ENCODE data around the gene EIPR1.
"Not testable (repeated sequence)": the region's sequence is repeated elsewhere in the genome, so short reads cannot be mapped to it uniquely, and the experiment has no call there.

EIPR1 gene

GRCh38 chr2:3289971-3290370 lies 87.6 kb downstream of the EIPR1 start:
- no peak for DNase-seq (ENCODE audit: low read depth in 2 of 3, low spot score in 1 of 3)

GRCh38 chr2:3289526-3289925 lies 88.1 kb downstream of the EIPR1 start:
- no peak for DNase-seq (ENCODE audit: low read depth in 2 of 3, low spot score in 1 of 3)

DNA sequence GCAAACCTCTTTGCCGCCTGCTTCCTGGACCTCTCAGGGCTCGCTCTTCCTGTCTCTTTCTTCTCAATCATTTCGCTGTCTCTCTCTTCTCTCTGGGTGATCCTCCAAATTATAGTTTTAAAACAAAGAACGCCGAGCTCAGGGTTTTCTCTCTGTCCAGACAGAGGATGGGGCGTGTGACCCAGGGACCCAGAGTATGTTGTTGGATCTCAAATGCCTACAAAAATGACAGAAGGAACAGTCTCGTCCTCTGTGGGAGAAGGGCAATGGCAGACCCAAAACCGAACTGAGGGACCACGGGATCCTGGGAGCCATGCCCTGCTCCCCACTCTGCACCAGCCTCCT lies 88.5 kb downstream of the EIPR1 start:
- no peak for DNase-seq (ENCODE audit: low read depth in 2 of 3, low spot score in 1 of 3)

GRCh38 chr2:3288470-3289170 lies 89.0 kb downstream of the EIPR1 start:
- no peak for DNase-seq (ENCODE audit: low read depth in 2 of 3, low spot score in 1 of 3)

DNA sequence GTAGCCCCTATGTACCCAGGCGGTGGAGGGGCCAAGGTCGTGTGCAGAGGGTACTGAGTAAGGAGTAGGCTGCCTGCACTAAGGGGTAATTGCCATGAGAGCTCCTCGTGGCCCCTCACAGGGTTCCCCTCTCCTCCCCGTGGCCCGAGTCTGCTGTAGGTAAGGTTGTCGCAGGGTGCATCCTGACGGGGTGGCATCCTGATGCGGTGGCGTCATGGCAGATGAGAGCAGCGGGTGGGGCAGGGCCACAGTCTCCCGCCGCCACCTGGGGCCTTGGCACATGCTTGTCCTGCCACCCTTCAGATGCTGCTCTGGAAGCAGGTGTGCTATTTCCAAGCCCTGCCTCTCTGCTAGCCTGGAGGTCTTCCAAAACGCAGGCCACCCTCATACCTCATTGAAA lies 89.7 kb downstream of the EIPR1 start:
- no peak for DNase-seq (ENCODE audit: low read depth in 2 of 3, low spot score in 1 of 3)

DNA sequence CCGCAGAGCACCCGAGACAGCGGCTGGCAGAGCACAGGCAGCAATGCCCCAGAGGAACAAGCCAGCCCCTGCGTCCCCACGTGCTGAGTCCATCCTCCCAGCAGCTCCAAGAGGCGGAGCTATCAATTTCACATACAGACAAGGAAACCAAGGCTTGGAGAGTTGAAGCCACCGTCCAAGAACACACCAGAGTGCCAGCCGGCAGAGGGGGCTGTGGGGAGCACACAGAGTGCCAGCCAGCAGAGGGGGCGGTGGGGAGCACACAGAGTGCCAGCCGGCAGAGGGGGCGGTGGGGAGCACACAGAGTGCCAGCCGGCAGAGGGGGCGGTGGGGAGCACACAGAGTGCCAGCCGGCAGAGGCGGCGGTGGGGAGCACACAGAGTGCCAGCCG lies 91.0 kb downstream of the EIPR1 start:
- DNase-seq (ENCODE audit: low read depth in 2 of 3, low spot score in 1 of 3), result not testable (repeated sequence)

DNA sequence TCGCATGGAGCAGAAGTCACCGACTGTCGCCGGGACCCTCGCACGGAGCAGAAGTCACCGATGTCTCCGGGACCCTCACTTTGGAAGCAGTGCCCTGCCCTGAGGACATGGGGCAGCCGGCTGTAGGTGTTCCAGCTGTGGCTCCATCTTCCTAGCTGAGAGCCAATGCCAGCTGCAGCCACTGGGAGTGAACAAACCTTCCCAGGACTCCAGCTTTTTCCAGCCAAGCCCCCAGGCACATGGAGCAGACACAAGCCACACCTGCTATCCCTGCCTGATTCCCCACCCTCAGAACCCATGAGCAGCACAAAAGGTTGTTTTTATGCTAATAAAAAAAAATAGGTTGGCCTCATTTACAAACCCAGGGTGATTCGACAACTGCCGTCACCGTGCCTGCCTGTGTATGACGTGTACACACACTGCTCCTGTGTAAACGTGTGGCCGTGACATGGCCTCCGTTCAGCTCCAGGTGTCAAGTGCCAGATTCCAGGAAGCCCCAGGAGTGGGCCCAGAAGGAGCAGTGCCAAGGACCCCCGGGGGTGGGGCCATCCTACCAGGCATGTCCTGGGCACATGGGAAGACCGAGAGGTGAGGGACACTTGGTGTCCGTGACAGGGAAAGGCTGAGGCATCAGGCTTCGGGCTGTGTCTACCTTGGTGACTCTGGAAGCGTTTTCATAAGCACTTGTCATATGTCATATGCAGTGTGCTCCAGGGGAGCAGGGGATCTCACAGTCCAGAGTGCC lies 91.5 kb downstream of the EIPR1 start:
- no peak for DNase-seq (ENCODE audit: low read depth in 2 of 3, low spot score in 1 of 3)

DNA sequence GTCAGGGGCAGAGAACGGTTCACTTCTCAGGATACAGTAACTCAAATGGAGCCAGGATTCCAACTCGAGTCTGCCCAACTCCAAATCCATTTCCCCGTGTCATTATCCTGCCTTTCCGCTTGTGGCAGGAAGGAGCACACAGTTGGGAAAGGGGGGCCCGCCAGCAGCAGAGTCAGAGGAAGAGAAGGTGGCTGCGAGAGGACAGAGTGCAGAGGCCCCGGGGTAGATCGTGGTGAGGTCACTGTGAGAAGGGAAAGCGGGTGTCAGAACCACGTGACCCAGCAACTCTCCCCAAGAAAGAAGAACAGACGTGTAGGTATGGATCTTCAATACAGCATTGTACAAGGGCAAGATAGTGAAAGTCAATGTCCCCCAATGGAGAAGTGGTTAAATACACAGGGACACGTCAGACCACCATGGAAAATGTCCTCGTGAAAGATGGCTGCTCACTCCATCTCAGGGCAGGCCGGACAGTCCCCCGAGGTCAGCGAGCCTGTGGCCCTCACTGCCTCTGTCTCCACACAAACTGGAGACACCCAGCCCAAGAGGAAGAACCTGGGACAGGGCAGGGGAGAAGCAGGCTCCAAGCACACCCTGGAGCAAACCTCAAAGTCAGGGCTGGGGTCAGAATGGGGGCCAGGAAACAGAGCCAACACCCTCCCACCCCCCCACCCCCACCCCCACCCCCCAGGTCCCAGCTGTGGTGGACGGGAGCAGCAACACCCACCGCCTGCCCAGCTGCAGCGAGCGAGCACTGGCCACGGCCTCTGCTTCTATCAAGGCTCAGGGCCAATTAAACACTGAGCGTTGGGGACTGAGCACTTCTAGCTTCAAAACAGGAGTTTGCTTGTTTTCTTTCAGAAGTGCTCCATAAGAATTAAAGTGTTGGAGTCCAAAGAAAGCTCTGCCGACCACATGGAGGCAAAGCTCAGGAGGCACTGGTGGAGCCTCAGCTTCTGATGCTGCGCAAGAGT lies 92.7 kb downstream of the EIPR1 start:
- DNase-seq (ENCODE audit: low read depth in 2 of 3, low spot score in 1 of 3), result no peak

DNA sequence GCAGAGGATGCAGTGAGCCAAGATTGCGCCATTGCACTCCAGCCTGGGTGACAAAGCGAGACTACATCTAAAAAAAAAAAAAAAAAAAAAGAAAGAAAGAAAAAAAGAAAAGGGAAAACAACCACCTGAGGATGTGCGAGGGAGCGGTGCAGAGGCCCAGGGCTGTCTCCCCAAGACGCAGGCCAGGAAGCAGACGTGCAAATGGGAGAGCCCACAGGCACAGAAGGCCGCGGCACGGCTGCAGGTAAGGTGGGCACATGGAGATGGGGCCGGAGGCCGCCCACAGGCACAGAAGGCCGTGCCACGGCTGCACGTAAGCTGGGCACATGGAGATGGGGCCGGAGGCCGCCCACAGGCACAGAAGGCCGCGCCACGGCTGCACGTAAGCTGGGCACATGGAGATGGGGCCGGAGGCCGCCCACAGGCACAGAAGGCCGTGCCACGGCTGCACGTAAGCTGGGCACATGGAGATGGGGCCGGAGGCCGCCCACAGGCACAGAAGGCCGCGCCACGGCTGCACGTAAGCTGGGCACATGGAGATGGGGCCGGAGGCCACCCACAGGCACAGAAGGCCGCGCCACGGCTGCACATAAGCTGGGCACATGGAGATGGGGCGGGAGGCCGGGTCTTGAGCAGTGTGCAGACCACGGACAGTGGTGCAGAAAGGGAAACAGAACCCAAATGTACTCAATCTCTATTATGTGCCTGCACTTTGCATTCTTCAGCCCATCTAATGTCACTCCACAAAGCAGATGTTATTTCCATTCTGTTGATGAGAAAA lies 93.6 kb downstream of the EIPR1 start:
- not testable (repeated sequence) for DNase-seq (ENCODE audit: low read depth in 2 of 3, low spot score in 1 of 3)

- no peak for DNase-seq (ENCODE audit: low read depth in 2 of 3, low spot score in 1 of 3)
These were observed 94.4 kb downstream of the EIPR1 start for GRCh38 chr2:3283206-3283605.

GRCh38 chr2:3282056-3282998 lies 95.3 kb downstream of the EIPR1 start:
- no peak for DNase-seq (ENCODE audit: low read depth in 2 of 3, low spot score in 1 of 3)

GRCh38 chr2:3280683-3281520 lies 96.7 kb downstream of the EIPR1 start:
- no peak for DNase-seq (ENCODE audit: low read depth in 2 of 3, low spot score in 1 of 3)

- DNase-seq (ENCODE audit: low read depth in 2 of 3, low spot score in 1 of 3), result no peak
These were observed 97.4 kb downstream of the EIPR1 start for GRCh38 chr2:3280197-3280596.

DNA sequence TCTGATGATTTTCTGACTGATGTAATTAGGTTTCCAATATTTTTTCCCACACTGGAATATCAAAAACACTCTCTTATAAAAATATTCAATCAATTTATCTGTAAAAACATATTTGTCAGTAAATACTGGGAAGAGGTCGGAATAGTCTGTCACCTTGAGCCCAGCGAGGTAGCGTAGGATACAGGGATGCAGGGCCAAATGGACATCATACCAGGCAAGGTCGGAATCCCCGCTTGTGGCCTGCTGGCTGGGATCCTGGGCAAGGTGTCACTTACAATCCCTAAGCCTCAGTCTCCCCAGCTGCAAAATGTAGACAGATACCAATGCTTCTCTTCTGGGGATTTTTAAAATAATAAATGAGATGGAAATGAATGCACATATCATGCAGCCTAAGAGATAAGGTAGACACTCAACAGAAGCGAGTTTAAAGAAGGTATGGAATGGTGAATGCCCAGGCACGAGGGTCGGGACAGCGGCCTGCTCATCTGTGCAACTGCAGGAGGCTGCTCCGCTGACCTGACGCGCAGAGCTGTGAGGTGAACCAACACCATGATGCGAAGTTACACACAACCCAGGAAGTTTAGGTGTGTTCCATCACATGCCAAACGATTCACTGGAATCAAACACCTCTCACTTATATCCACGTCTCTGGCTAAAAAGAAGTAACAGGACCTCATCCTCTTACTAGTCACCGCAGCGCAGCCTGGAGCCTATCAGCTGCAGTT lies 98.2 kb downstream of the EIPR1 start:
- no peak for DNase-seq (ENCODE audit: low read depth in 2 of 3, low spot score in 1 of 3)

DNA sequence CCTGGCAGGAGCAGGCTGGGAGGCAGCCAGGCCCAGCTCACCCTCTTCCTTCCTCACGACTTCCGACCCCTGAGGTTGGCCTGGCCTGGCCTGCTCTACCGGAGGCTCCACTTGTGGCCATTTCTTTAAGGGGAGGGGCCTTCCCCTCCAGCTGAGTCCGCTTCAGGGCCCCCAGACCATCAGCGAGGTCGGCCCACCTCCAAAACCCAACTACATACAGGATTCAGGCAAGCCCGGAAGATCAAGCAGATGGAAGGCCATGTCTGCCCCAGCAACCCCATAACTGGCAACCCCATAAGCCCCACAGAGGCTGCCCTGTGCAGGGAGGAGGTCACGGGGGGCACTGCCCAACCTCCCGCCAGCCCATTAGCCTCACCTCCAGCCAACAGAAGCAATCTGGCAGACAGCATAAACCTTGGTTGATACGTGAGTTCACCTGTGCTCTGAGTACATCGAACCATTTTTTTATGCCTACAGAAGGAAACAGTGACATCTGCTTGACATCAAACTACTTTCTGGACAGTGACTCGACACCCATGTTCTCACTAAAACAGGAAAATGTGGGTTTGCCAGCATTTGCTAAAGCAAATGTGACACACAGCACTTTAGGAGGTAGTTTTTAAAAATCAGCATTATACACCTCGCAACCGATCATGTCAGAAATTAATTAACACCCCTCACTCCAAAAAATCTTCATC lies 98.9 kb downstream of the EIPR1 start:
- no peak for DNase-seq (ENCODE audit: low read depth in 2 of 3, low spot score in 1 of 3)

GRCh38 chr2:3277748-3278520 lies 99.7 kb downstream of the EIPR1 start:
- DNase-seq (ENCODE audit: low read depth in 2 of 3, low spot score in 1 of 3), result no peak
